Activated CD8-positive, alpha-beta memory T cell treated with anti-CD3 and anti-CD28 coated beads for 1 hour (primary cell): Measurements from ENCODE around the gene LRRC52.
"Not testable (repeated sequence)": the region's sequence is repeated elsewhere in the genome, so short reads cannot be mapped to it uniquely, and the experiment has no call there.

Experiments used
- DNase-seq, 2 donors: peaks; one replicate each; pipeline ENCODE4 v3.0.0-alpha.2; 2020; ENCODE audit warnings: low read depth in 1 of 2; ENCODE audit errors: extremely low read depth in 1 of 2

LRRC52 gene

DNA sequence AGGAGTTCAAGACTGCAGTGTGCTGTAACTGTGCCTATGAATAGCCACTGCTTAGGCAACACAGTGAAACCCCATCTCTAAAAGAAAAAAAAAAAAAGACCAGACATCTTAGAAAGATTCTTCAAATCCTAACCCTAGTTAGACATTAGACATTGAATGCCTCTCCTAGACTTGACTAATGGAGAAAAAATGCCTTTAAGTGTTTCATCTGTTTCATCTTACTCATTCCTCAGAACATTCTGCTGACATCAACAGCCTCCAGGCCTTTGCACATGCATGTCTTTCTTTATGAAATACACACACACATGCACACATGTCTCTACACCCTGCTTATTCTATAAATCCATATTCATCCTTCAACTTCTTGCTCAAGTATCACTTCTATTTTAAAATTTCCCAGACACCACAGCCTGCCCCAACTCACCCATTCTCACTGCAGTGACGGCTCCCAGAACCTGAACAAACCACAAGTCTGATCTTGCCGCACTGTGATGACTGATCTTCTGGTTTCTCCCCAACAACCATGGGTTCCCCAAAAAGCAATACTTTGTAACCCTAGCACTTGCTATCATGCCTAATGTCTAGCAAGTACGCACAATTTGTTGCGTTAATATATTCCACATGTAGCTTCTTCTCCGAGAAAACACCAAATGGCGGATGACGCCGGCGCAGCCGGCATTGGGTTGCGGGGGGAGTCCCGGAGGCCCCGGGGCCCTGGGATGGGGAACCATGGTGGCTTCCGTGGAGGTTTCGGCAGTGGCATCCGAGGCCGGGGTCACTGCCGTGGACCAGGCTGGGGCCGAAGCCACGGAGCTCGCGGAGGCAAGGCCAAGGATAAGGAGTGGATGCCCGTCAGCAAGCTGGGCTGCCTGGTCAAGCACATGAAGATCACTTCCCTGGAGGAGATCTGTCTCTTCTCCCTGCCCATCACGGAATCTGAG, 37.4 kb downstream of the LRRC52 start:
- DNase-seq, result no peak

DNA sequence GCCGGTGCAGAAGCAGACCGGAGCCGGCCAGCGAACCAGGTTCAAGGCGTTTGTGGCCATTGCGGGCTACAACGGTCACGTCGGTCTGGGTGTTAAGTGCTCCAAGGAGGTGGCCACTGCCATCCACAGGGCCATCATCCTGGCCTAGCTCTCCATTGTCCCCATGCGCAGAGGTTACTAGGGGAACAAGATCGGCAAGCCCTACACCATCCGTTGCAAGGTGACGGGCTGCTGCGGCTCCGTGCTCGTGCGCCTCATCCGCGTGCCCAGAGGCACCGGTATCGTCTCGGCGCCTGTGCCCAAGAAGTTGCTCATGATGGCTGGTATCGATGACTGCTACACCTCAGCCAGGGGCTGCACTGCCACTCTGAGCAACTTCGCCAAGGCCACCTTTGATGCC, 38.1 kb downstream of the LRRC52 start:
- DNase-seq, result no peak

GRCh38 chr1:165586398-165586797, 42.6 kb downstream of the LRRC52 start:
- DNase-seq, result no peak

DNA sequence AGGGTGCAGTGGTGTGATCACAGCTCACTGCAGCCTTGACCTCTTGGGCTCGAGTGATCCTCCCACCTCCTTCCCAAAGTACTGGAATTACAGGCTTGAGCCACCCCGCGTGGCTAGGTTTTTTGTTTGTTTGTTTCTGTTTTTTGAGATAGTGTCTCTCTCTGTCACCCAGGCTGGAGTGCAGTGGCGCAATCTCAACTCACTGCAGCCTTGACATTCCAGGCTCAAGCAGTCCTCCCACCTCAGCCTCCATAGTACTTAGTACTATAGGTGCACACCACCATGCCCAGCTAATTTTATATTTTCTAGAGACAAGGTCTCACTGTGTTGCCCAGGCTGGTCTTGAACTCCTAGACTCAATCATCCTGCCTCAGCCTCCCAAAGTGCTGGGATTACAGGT, 47.6 kb downstream of the LRRC52 start:
- not testable (repeated sequence) for DNase-seq

GRCh38 chr1:165592945-165593823, 49.4 kb downstream of the LRRC52 start:
- peak; percentile 32 to 57 for DNase-seq

DNA sequence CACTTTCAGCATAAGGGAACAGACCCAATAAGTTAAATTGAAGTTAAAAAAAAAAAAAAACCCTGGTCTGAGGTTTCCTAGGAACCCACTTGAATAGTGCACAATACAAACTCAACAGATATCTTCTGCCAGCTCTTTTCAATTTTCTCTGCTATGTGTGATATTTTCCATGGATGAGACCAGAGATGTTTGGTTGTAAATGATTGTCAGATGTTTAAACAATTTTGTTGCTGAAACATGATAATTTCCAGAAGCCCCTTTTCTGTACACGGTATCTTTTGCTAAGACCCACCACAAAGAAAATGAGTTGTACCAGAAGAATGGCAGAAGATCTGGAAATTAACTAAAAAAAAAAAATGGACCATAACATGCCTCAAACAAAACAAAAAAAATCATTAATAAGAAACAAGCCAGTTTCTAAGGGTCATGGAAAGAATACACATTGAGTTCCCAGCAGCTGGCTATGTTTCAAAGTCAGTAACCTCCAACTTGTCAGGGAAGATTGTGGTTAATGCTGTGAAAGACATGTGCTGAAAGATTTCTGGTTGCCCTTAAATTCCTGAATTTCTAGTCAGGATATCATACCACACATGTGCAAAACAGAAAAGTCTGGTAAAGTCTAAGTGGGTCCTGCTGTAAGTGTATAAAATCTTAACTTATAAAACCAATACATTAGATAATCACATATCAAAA, 51.6 kb downstream of the LRRC52 start:
- DNase-seq, result no peak

GRCh38 chr1:165597883-165598675, 54.3 kb downstream of the LRRC52 start:
- DNase-seq, result peak; percentile 82 to 83

DNA sequence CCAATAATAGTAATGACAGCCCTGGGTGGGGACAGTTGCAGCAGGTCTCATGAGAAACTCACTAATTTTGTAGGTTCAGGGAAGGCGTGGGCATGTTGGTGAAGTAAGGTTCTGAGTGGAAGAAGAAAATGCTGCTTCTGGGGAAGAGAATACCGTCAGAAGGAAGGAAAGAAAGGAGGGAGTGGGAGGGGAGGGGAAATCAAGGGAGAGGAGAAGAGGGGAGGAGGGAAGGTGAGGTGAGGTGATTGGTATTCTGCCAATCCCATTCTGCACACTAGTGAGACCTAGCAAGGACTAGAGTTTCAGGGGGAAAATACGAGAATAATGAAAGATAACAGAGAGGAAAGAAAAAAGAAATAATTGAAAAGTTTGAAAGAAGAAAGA, 54.9 kb downstream of the LRRC52 start:
- DNase-seq, result no peak

DNA sequence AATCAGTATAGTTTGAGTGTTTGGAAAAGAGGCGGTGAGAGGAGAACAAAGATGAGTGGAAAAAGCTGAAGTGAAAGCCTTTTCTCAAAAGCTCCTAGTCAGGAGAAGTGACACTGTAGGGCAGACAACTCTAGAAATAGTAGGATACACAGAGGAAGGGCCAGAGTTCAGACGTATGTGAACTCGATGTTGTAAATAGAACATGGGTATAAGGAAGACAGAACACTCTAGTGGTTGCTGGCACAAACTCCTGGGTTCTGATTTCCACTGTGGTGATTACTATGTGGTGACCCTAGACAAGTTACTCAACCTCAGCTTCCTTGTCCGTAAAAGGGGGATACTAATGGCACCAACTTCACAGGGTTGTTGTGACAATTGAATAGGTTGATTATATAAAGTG, 57.0 kb downstream of the LRRC52 start:
- no peak for DNase-seq

- DNase-seq, result no peak
These were observed 60.0 kb downstream of the LRRC52 start for GRCh38 chr1:165603810-165604209.

DNA sequence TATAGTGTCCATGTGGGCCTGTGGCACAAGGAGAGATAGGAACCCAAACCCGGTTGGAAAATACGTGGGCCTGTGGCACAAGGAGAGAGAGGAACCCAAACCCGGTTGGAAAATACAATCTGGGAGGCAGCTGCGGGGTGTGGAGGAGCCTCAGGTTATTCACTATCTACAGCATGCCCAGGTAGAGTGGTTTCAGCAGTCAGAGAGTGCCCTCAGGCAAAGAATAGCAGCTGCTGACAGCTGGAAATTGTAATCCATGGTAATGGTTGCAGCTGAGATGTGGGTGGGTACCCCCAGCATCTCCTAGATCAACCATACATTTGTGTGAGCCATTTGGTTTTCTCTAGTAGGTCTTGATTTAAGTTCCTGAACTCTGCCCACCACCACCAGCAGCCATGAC, 61.4 kb downstream of the LRRC52 start:
- no peak for DNase-seq

DNA sequence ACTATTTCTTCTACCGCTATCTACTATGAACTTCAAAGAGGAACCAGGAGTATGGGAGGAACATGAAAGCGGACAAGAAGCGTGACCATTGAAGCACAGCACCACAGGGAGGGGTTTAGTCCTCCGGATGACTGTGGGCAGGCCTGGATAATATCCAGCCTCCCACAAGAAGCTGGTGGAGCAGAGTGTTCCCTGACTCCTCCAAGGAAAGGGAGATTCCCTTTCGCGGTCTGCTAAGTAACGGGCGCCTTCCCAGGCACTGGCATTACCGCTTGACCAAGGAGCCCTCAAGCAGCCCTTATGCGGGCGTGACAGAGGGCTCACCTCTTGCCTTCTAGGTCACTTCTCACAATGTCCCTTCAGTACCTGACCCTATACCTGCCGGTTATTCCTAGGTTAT, 62.9 kb downstream of the LRRC52 start:
- DNase-seq, result not testable (repeated sequence)

DNA sequence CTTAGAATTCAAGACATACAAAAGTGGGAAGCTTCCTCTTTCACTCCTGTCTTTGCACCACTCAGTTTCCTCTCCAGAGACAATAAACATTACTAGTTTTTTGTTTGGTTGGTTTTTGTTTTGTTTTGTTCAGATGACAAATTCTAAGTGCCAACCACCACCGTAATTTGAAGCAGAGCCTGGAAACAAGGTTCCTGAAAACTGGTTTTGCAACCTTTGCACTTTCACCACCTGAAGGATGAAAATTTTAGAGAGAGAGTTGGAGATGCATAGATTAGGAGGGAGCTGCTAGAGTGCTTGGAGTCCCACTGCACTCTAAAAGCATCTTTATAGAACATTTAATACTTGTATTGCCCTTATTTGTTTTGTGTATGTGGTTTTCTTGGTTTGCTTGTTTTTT, 67.1 kb downstream of the LRRC52 start:
- DNase-seq, result no peak

DNA sequence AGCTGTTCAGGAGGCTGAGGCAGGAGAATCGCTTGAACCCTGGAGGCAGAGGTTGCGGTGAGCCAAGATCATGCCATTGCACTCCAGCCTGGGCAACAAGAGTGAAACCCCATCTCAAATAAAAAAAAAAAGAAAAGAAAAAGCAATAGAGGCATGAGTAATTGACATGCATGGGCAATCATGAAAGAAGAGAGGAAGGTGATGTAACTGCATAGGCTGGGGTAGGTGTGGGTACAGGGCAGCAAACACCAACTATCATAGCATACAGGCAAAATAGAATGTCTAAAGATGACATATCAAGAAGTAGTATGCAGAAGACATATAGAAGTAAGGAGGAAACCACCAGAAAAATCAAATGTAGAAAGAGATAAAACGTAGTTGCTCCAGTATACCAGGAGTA, 68.3 kb downstream of the LRRC52 start:
- no peak for DNase-seq
